Smooth muscle cell (in vitro differentiated cells): ENCODE data around the gene FASTKD3. TPM values are rescaled to one million over a fixed set of nuclear protein-coding genes. Genes with fewer than 3 reads are reported as not detected.

Experiments used
- DNase-seq: peaks from one replicate; lab custom pipeline; 2025; ENCODE audit not compliant: unreplicated experiment; lab: John Stamatoyannopoulos, UW
- H2AFZ ChIP-seq: fragments of 200-600 bp; sonication (generic); 2 replicates; pipeline ENCODE4 v1.6.0; 2016; ENCODE audit warnings: antibody characterized with exemption, low read depth, mild to moderate bottlenecking
- H3F3A ChIP-seq: fragments of 200-600 bp; sonication (generic); 2 replicates; pipeline ENCODE4 v1.6.0; 2017; ENCODE audit warnings: antibody characterized with exemption, low read depth
- H3K27ac ChIP-seq: fragments of 200-600 bp; sonication (generic); 2 replicates; pipeline ENCODE4 v1.5.1; 2016; ENCODE audit warnings: low read depth, mild to moderate bottlenecking
- H3K27me3 ChIP-seq: fragments of 200-600 bp; sonication (generic); 2 replicates; pipeline ENCODE4 v1.6.1; 2016; ENCODE audit warnings: low read depth, mild to moderate bottlenecking
- H3K36me3 ChIP-seq: fragments of 200-600 bp; sonication (generic); 2 replicates; pipeline ENCODE4 v1.5.1; 2016; ENCODE audit warnings: low read depth
- H3K4me1 ChIP-seq: fragments of 200-600 bp; sonication (generic); 2 replicates; pipeline ENCODE4 v1.5.1; 2016; ENCODE audit warnings: low read depth
- H3K4me2 ChIP-seq: fragments of 200-600 bp; sonication (generic); 2 replicates; pipeline ENCODE4 v1.6.0; 2016; ENCODE audit warnings: mild to moderate bottlenecking
- H3K4me3 ChIP-seq: fragments of 200-600 bp; sonication (generic); 2 replicates; pipeline ENCODE4 v1.5.1; 2016; ENCODE audit warnings: mild to moderate bottlenecking
- H3K79me2 ChIP-seq: fragments of 200-600 bp; sonication (generic); 2 replicates; pipeline ENCODE4 v1.6.0; 2016; ENCODE audit warnings: low read depth, mild to moderate bottlenecking
- H3K9ac ChIP-seq: fragments of 200-600 bp; sonication (generic); 2 replicates; pipeline ENCODE4 v1.6.0; 2016; ENCODE audit warnings: low read depth
- H3K9me3 ChIP-seq: fragments of 200-600 bp; sonication (generic); replicated peaks from 2 replicates; pipeline ENCODE4 v1.5.1; 2016; ENCODE audit warnings: low read depth
- H4K20me1 ChIP-seq: fragments of 200-600 bp; sonication (generic); 2 replicates; pipeline ENCODE4 v1.6.0; 2016; ENCODE audit warnings: low read depth
- CTCF ChIP-seq: fragments of 200-600 bp; sonication (generic); IDR thresholded peaks from 2 replicates; pipeline ENCODE4 v1.5.1; 2017; ENCODE audit warnings: borderline replicate concordance, mild to moderate bottlenecking, antibody characterized with exemption; ENCODE audit not compliant: insufficient read depth, poor library complexity, severe bottlenecking
- WGBS: methylation state at CpG from one replicate; pipeline ENCODE4 v1.1.7; 2016; ENCODE audit warnings: low lambda C conversion rate; 5-methylcytosine and 5-hydroxymethylcytosine counted together
- polyA plus RNA-seq: library from polyadenylated mRNA; unstranded; fragments of >200 nt; fragmentation: Nextera tagmentation; extraction: Ambion mirVana; gene quantifications from 2 replicates; pipeline ENCODE4 v1.2.1, GENCODE V29; 2016
- total RNA-seq: library from RNA; depleted of rRNA; stranded (reverse); fragments of >200 nt; gene quantifications from 2 replicates; pipeline ENCODE4 v1.2.3, GENCODE V29; 2014

Gene FASTKD3
- total and polyA plus RNA-seq, 2 experiments from 2014 or later, result 12.6 to 16.5 TPM

- no peak overlapping the region for H3K9ac ChIP-seq
Observed at GRCh38 chr5:7827610-7828009, 41.2 kb downstream of the FASTKD3 start.

GRCh38 chr5:7825630-7826029 is 43.2 kb downstream of the FASTKD3 start:
- Histone ChIP-seq H3K9me3 (no peaks in the 10 kb centered on the region), H3K9ac (no peak overlapping the region), H3K27ac (no peak overlapping the region), H4K20me1 (no peaks in the 10 kb centered on the region), H3K4me2 (no peak overlapping the region), H3K4me1 (no peaks in the 10 kb centered on the region), H3K27me3 (no peaks in the 10 kb centered on the region), H3F3A (no peaks in the 10 kb centered on the region), H3K79me2 (no peaks in the 10 kb centered on the region), H2AFZ (no peak overlapping the region), H3K36me3 (no peaks in the 10 kb centered on the region), H3K4me3 (no peak overlapping the region)
- no peak for TF ChIP-seq CTCF
- DNase-seq, result no peak
- 95% methylated on average over 11 of the region's 11 CpGs for WGBS

More at GRCh38 chr5:7827610-7828009, 41.2 kb downstream of the FASTKD3 start:
- Histone ChIP-seq H3K9me3 (no peaks in the 10 kb centered on the region), H3K27me3 (no peaks in the 10 kb centered on the region), H3K36me3 (no peaks in the 10 kb centered on the region), H3K79me2 (no peaks in the 10 kb centered on the region), H3K4me1 (no peaks in the 10 kb centered on the region), H3K4me2 (no peak overlapping the region), H3F3A (no peaks in the 10 kb centered on the region), H2AFZ (no peak overlapping the region), H3K4me3 (no peak overlapping the region), H3K27ac (no peak overlapping the region), H4K20me1 (no peaks in the 10 kb centered on the region)
- 91% methylated on average over 6 of the region's 6 CpGs for WGBS
- no peak for TF ChIP-seq CTCF
- DNase-seq, result no peak

- DNase-seq, result no peak
- Histone ChIP-seq H3K4me2 (no peak overlapping the region), H3K9me3 (no peaks in the 10 kb centered on the region), H3K27ac (no peak overlapping the region), H3K27me3 (no peaks in the 10 kb centered on the region), H2AFZ (no peak overlapping the region), H3K4me3 (no peak overlapping the region), H3K9ac (no peak overlapping the region), H3K4me1 (no peaks in the 10 kb centered on the region), H4K20me1 (no peaks in the 10 kb centered on the region), H3K36me3 (no peaks in the 10 kb centered on the region), H3F3A (no peaks in the 10 kb centered on the region), H3K79me2 (no peaks in the 10 kb centered on the region)
- WGBS, result 96% methylated on average over 18 of the region's 18 CpGs
- no peak for TF ChIP-seq CTCF
Observed at GRCh38 chr5:7824995-7825394, 43.8 kb downstream of the FASTKD3 start.

- no peak overlapping the region for H2AFZ ChIP-seq
- no peak for DNase-seq
- H3K4me2 ChIP-seq, result no peak overlapping the region
- TF ChIP-seq CTCF, result no peak
- H3K27me3 ChIP-seq, result no peaks in the 10 kb centered on the region
- 89% methylated on average over 8 of the region's 8 CpGs for WGBS
- no peaks in the 10 kb centered on the region for H3K36me3 ChIP-seq
- H3K4me3 ChIP-seq, result no peak overlapping the region
- no peaks in the 10 kb centered on the region for H3F3A ChIP-seq
- H3K9me3 ChIP-seq, result no peaks in the 10 kb centered on the region
- H3K9ac ChIP-seq, result no peak overlapping the region
- no peaks in the 10 kb centered on the region for H3K79me2 ChIP-seq
- no peak overlapping the region for H3K27ac ChIP-seq
- H3K4me1 ChIP-seq, result no peaks in the 10 kb centered on the region
- H4K20me1 ChIP-seq, result no peaks in the 10 kb centered on the region
Observed at GRCh38 chr5:7823594-7823993, 45.2 kb downstream of the FASTKD3 start.
